Pancreas (tissue), 10 donors: ENCODE measurements around the gene RBM4. TPM values are rescaled to one million over a fixed set of nuclear protein-coding genes. Genes with fewer than 3 reads are reported as not detected.

Source experiments
- ATAC-seq, 4 donors: fragments of 200-7000 bp; cut with Tn5 transposase; one replicate each; pipeline versions ENCODE4 v1.8.0 to v1.9.1; 2020; ENCODE audit warnings: mild to moderate bottlenecking in 4 of 4, moderate library complexity in 4 of 4
- DNase-seq, 6 donors: peaks; one replicate each; pipeline ENCODE4 v3.0.0-alpha.2; 2020
- FAIRE-seq: peaks from 2 replicates; lab custom pipeline; 2012; peaks lifted over from hg19 to GRCh38; lab: Jason Lieb, UNC
- H3K27ac ChIP-seq, 4 donors: fragments of 200-600 bp; sonication (generic); 1 replicate in 3 of 4; 2 replicates in 1 of 4; pipeline versions ENCODE4 v1.5.0 to v1.8.0; 2020
- H3K27me3 ChIP-seq, 4 donors: fragments of 200-600 bp; one replicate each; pipeline ENCODE4 v1.8.0; 2021
- H3K36me3 ChIP-seq, 3 donors: fragments of 200-600 bp; sonication (generic) in 1 of 3; one replicate each; pipeline versions ENCODE4 v1.5.0 to v1.8.0; 2020 to 2021
- H3K4me1 ChIP-seq, 3 donors: fragments of 200-600 bp; one replicate each; pipeline ENCODE4 v1.8.0; 2021
- H3K4me3 ChIP-seq, 4 donors: fragments of 200-600 bp; sonication (generic) in 2 of 4; one replicate each; pipeline versions ENCODE4 v1.5.0 to v1.8.0; 2020 to 2021
- H3K9me3 ChIP-seq, 4 donors: fragments of 200-600 bp; one replicate each; pipeline ENCODE4 v1.8.0; 2021
- WGBS, 2 donors: extraction: QIAGEN DNeasy Blood & Tissue Kit; methylation state at CpG; one replicate each; pipeline ENCODE4 v1.1.7; 2013; 5-methylcytosine and 5-hydroxymethylcytosine counted together
- intact Hi-C, 3 donors: fragments of 100-400 bp; cut with DNase I; formaldehyde crosslinking; loops; one replicate each; pipeline versions ENCODE4 v1.11.1 to v1.14.2; 2022
- polyA plus RNA-seq, 2 donors: library from polyadenylated mRNA; stranded (reverse); fragments of 200-250 nt; gene quantifications; one replicate each; pipeline ENCODE4 v1.2.3, GENCODE V29; 2013
- total RNA-seq, 6 donors: library from RNA; stranded (reverse); fragmentation: NEBNext Ultra II Directional in 4 of 6; extraction: Animal tissue kit (Norgen Biotek cat#: 25700) in 4 of 6; gene quantifications; one replicate each; pipeline versions ENCODE4 v1.2.1 to v1.2.4, GENCODE V29; 2021 to 2023
- TF ChIP-seq, protein P1 (sequence below), 4 donors: fragments of 200-600 bp; sonication (generic) in 3 of 4; IDR thresholded peaks; one replicate each; pipeline versions ENCODE4 v1.5.0 to v1.8.0; 2021; ENCODE audit warnings: antibody characterized with exemption in 4 of 4
- donor health status: healthy with polysubstance abuse.
- donor health status: DM: no; HTN: no; CAD: no; lungs with moderate emphysema.
- donor health status: DM: no; HTN: no; CAD: no.
- donor health status: control.
- donor health status: control.
- donor health status: Bipolar disorder and iron deficiency.
- donor health status: DM: yes; HTN: yes; CAD: no.
- donor health status: DM: no; HTN: no; CAD: no.
- donor health status: DM: no; HTN: no; CAD: no.
- donor health status: DM: yes; HTN: yes; CAD: no.

RBM4 gene
- total and polyA plus RNA-seq, 8 donors = 47.5 to 84.2 (median 65.1) TPM

- TF ChIP-seq, protein P1, sequence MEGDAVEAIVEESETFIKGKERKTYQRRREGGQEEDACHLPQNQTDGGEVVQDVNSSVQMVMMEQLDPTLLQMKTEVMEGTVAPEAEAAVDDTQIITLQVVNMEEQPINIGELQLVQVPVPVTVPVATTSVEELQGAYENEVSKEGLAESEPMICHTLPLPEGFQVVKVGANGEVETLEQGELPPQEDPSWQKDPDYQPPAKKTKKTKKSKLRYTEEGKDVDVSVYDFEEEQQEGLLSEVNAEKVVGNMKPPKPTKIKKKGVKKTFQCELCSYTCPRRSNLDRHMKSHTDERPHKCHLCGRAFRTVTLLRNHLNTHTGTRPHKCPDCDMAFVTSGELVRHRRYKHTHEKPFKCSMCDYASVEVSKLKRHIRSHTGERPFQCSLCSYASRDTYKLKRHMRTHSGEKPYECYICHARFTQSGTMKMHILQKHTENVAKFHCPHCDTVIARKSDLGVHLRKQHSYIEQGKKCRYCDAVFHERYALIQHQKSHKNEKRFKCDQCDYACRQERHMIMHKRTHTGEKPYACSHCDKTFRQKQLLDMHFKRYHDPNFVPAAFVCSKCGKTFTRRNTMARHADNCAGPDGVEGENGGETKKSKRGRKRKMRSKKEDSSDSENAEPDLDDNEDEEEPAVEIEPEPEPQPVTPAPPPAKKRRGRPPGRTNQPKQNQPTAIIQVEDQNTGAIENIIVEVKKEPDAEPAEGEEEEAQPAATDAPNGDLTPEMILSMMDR (IDR thresholded peaks at IDR 0.05) = no peak
- peak overlapping the region in 2 of 4 donors; percentile 67 to 71 for H3K4me3 ChIP-seq
- no peak for FAIRE-seq
- no peak for ATAC-seq
- intact Hi-C loops = no loop called here
- H3K36me3 ChIP-seq = no peaks in the 10 kb centered on the region
- H3K27ac ChIP-seq = no peak overlapping the region
- no peaks in the 10 kb centered on the region for H3K27me3 ChIP-seq
- H3K9me3 ChIP-seq = no peaks in the 10 kb centered on the region
- peaks cover 4 to 22% (median 16%) of the 10 kb centered on the region in 3 donors for H3K4me1 ChIP-seq
- no peak for DNase-seq
- 51 to 53% methylated on average over 16 of the region's 16 CpGs for WGBS, 2 donors
Observed at GRCh38 chr11:66676282-66676919, 37.9 kb downstream of the RBM4 start.

GRCh38 chr11:66676931-66677598 is 38.6 kb downstream of the RBM4 start:
- Histone ChIP-seq H3K9me3 (no peaks in the 10 kb centered on the region), H3K27me3 (no peaks in the 10 kb centered on the region), H3K4me1 (peaks cover 4 to 22% (median 16%) of the 10 kb centered on the region in 3 donors), H3K4me3 (peak overlapping the region; percentile 60 to 71 (median 68)), H3K27ac (peak overlapping the region; percentile 86 to 98 (median 94)), H3K36me3 (no peaks in the 10 kb centered on the region)
- TF ChIP-seq, protein P1 (IDR thresholded peaks at IDR 0.05) = no peak
- FAIRE-seq = no peak
- intact Hi-C loops = no loop called here
- DNase-seq = no peak
- 4% methylated on average over 25 to 27 of the region's 27 CpGs for WGBS, 2 donors
- ATAC-seq = no peak

GRCh38 chr11:66677599-66678375 is 39.3 kb downstream of the RBM4 start, which contains the start of gene RBM4B:
TSS of gene RBM4B (minus strand) at chr11:66677887. CDS start at chr11:66677079, 808 bp downstream.
- peak within 1 kb of the TSS; percentile 86 to 98 (median 94) for H3K27ac ChIP-seq
- DNase-seq = peak; percentile 94 to 98 (median 96)
- intact Hi-C loops = loop anchor here in 1 of 3 donors (2.0 kb wide), 1 partner anchor 99 kb away; no protein-coding TSS in a partner anchor
- TF ChIP-seq, protein P1 (IDR thresholded peaks at IDR 0.05) = no peak
- peak; percentile 93 to 98 (median 95) for ATAC-seq
- 1% methylated on average over 45 to 61 of the region's 61 CpGs for WGBS, 2 donors
- FAIRE-seq = no peak
- no peaks in the 10 kb centered on the region for H3K9me3 ChIP-seq
- H3K27me3 ChIP-seq = no peaks in the 10 kb centered on the region
- no peaks in the 10 kb centered on the region for H3K36me3 ChIP-seq
- peak within 1 kb of the TSS; percentile 60 to 71 (median 68) for H3K4me3 ChIP-seq
- peaks cover 4 to 22% (median 16%) of the 10 kb centered on the region in 3 donors for H3K4me1 ChIP-seq

- DNase-seq (no peak), FAIRE-seq (no peak), ATAC-seq (no peak)
- Histone ChIP-seq H3K9me3 (no peaks in the 10 kb centered on the region), H3K27ac (no peak overlapping the region), H3K4me3 (no peak overlapping the region), H3K36me3 (no peaks in the 10 kb centered on the region), H3K4me1 (peaks cover 0 to 5% (median 2%) of the 10 kb centered on the region in 3 donors), H3K27me3 (no peaks in the 10 kb centered on the region)
- WGBS, 2 donors = 84 to 89% methylated on average over 7 of the region's 7 CpGs
- intact Hi-C loops = loop anchor here in 2 of 3 donors (10.0 kb wide), 1 partner anchor 266 kb away; no protein-coding TSS in a partner anchor
- TF ChIP-seq, protein P1 (IDR thresholded peaks at IDR 0.05) = no peak
Observed at GRCh38 chr11:66680966-66681645, 42.6 kb downstream of the RBM4 start.
